Stromal cell of bone marrow (primary cell): ENCODE results near the gene IL4R.
A peak's percentile ranks its signal among the peaks of the same experiment; 100 is the strongest.
"Not testable (repeated sequence)": the region's sequence is repeated elsewhere in the genome, so short reads cannot be mapped to it uniquely, and the experiment has no call there.

Experiments
- DNase-seq: peaks from one replicate; pipeline ENCODE4 v3.0.0-alpha.2; 2012; ENCODE audit warnings: low read depth

Gene IL4R

DNA sequence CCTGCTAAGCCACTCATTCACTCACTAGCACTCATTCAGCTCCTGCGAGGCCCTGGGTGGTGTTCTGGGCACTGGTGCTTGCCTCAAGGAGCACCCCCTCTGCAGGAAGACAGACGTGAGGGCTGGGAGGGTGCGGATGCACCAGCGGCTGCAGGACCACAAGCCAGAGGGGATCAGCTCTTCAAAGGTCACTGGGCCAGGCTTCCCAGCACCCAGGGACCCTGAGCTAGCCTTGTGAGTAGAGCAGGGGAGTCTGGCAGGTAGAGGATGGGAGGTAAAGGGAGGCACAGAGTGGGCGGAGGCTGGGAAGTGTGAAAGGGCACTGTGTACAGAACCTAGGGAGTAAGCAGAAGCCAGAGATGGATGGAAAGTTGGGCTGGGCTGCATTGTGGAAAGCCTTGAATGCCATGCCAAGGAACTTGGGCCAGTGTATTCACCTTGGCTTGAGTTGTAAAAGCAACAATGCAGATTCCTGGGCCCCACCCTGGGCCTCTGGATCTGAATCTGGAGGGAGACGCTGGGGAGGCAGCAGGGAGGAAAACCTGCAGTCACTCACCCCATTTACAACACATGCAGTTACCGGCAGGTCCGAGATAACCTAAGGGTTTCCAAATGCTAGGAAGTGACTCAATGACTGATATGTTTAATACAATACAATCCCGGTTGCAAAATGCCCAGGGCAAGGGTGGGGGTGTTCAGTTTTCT, 1.7 kb downstream of the IL4R start:
- DNase-seq: no peak

DNA sequence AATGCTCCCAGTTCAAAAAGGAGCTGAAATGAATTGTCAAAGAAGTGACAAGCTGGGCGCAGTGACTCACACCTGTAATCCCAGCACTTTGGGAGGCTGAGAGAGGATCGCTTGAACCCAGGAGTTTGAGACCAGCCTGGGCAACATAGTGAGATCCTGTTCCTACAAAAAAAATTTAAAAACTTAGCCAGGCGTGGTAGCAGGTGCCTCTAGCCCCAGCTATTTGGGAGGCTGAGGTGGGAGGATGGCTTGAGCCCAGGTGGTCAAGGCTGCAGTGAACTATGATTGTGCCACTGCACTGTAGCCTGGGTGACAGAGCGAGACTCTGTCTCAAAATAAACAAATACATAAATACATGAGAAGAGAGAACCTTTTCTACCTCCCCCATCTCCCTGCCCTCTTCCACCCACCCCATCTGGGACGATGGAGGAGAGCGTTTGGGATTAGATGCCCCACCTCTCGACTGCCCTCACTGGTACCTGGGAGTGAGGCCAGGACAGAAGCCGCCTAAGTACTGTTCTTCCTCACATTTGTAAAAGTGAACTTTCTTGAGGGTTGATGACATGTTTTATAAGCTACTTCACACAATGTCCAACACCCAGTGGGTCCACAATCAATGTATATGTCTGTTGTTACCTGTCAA, 2.4 kb downstream of the IL4R start:
- no peak for DNase-seq

DNA sequence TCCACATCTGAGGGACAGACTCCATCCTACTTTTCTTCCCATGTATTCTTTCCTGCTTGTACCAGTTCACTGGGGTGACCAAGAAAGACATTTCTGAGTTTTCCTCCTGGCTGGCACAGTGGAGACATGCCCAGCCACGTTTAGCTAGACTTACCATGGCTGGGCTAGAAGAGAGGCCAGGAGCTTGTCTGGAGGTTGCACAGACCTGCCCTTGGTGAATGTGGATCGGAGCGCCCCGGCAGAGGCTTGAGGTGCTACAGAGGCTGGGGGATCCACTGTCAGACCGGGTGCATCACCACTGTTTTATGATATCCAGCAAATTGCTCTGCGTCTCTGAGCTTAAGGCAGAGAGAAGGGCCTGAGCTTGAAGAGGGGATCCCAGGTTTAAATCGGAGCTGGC, 3.5 kb downstream of the IL4R start:
- DNase-seq: no peak

DNA sequence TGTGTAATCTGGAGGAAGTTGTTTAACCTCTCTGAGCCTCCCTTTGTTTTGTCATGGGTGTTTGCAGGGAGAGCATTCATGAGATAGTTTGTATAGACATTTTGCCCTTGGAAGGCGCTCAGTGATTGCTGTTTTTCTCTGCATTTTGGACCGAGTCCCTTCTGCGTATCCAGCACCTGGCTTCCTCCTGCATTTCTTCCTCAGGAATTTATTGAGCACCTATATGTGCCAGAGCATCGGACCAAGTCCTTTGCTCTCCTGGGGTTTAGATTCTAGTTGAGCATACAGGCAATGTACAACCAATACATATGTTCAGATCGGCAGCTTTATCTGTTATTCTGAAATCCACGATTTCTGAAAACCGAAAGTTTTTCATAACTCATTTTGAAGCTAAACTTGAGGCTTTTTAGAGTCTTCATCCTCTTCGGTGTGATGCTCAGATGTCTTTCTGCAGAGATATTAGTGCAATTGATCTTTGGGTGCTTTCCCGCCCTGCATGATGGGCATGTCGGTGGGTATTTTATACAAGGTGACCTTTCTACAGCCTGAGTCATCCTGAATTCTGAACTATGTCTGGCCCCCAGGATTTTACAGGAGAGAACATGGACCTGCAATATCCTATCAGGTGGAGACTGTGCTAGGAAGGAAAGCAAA, 4.1 kb downstream of the IL4R start:
- DNase-seq: no peak

DNA sequence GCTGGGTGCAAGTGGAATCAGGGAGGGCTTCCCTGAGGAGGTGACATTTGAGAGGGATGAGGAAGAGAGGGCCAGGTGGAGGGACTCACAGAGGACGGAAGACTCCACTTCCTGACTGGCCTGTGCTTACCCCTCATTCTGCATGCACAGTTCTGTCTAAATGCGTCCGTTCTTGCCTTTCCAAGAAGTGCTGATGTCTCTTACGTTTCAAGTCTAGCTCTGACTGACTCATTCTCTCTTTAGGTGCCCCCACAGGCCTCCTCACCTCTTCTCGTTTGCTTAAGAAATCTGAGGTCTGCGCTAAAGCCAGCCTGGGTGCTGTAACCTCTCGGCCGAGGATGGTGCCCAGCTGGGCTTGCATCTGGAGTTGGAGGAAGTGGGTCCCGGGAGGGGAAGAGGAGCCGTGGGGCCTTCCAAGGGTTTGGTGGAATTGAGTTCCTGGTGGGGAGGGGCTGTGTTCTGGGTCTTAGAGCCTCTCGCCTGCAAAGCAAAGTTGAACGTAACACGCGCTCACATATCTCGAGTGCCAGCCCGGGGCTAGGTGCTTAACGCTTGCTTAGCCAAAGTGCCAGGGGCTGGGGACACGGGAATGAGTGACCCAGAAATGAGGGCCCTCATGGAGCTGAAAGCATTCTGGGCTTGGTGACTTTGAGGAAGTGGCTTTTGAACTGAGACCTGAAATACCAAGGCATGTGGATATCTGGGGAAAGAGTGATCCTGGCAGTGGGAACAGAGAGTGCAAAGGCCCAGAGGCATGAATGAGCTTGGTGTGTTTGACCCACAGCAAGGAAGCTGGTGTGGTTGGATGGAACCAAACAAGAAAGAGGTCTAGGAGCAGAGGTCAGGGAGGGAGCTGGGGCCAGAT, 4.8 kb downstream of the IL4R start:
- no peak for DNase-seq

DNA sequence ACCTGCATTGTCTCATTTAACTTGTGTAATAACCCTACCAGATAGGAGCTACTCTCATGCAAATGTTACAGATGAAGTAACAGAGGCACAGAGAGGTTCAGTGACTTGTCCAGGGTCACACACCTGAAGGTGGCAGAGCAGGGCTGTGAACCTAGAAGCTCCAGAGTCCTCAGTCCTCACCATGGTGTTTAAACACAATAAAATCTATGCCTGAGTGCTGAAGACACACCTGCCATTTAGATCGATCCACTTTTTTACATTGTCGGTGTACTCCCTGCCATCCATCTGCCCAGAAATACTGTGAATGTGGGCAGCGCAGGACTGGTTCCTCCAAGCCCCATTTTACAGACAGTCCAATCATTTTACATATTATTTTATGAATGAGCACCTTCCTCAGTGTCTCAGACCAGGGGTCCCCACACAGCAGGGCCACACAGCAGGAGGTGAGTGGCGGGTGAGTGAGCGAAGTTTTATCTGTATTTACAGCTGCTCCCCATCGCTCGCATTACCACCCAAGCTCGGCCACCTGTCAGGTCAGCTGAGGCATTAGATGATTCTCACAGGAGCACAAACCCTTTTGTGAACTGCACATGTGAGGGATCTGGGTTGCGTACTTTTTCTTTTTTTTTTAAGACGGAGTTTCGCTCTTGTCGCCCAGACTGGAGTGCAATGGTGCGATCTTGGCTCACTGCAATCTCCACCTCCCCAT, 5.6 kb downstream of the IL4R start:
- DNase-seq: no peak

DNA sequence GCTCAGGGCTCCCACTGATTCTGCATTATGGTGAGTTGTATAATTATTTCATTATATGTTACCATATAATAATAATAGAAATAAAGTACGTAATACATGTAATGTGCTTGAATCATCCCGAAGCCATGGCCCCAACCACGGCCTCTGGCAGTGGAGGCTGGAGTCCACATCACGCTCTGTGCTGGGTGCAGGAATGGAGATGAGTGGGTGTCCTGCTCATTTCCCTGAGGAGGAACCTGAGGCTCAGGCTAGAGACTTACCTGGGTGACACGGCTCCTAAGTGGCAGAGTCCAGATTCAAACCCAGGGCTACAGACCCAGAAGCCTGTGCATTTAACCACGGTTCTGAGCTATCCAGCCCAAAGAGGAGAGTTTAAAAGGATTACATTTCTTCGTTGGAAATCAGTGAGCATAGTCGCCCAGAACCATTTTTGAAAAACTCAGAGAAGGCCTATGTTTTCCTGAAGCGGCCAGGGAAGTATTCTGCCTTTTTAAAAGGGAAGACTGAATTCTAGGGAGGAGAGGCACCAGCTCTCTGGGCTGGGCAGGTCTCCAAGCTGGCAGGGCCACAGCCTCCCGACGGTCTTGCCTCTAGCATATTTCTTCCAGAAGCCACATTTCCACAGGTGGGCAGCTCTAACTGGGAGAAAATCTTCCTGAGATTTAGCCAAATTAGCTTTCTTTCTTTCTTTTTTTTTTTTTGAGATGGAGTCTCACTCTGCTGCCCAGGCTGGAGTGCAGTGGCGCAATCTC, 6.7 kb downstream of the IL4R start:
- DNase-seq: no peak

DNA sequence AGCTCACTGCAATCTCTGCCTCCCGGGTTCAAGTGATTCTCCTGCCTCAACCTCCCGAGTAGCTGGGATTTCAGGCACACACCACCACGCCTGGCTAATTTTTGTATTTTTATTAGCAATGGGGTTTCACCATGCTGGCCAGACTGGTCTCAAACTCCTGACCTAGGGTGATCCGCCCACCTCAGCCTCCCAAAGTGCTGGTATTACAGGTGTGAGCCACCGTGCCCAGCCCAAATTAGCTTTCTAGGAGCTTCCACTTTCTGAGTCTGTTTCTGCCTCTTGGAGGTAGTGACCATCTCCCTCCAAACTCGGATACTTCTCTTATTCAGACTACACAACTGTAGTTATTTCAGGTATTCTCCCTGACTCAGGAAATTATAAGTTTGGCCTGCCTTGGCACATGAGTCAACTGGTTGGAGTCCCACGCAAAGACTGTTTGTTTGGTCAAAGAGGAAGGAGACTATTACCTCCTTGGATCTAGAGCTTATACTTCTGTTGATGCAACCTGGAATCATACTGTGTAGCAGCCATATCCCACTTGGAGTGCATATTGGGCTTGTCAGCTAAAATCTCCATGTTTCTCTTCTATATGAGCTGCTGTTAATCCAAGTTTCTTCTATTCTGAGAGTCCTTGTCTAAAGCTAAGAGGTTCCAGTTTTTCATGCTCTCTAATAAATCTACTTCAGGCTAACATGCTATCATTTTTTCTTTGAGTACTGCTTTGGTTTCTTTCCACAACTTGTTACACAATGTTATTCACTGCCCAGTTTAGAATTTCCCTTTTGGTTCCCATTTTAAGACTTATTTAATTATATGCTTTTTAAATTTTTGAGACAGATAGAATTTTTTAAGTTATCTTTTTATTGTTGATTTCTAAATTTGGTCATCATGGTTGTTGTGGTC, 7.5 kb downstream of the IL4R start:
- no peak for DNase-seq

DNA sequence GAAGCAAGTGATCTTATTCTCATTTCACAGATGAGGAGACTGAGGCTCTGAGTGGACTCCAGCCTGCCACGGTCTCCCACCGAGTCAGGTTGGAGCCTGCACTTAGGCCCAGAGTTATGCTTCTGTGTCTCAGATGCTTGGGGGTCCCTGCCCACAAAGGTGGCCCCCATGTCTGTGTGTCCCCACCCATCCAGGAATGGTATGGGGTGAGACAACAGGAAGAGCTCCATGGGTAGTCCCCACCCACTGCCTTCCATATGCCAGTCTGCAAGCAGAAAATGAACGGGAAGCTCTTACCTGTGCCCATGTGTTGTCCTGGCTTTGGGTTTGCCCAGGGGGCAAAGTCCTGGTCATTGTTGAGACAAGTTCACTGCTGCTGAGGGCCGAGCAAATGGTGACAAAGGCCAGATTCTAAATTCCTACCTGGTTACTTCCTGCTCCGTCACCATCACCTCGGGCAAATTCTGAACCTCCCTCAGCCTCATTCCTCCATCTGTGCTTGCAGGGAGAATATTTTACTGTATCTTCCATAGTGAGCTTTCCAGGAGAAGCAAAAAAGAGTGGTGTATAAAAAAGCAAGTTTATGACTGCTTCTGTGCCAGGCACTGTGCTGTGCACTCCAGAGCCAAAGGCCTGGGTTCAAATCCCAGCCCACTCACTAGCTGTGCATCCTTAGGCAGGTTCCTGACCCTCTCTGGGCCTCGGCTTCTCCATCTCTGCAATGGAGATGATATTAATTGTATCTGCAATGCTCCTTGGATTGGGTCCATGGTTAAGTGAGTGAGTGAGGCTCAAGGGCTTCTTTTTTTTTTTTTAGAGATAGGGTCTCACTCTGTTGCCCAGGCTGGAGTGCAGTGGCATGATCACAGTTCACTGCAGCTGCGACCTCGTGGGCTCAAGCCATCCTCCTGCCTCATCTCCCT, 9.3 kb downstream of the IL4R start:
- DNase-seq: no peak

DNA sequence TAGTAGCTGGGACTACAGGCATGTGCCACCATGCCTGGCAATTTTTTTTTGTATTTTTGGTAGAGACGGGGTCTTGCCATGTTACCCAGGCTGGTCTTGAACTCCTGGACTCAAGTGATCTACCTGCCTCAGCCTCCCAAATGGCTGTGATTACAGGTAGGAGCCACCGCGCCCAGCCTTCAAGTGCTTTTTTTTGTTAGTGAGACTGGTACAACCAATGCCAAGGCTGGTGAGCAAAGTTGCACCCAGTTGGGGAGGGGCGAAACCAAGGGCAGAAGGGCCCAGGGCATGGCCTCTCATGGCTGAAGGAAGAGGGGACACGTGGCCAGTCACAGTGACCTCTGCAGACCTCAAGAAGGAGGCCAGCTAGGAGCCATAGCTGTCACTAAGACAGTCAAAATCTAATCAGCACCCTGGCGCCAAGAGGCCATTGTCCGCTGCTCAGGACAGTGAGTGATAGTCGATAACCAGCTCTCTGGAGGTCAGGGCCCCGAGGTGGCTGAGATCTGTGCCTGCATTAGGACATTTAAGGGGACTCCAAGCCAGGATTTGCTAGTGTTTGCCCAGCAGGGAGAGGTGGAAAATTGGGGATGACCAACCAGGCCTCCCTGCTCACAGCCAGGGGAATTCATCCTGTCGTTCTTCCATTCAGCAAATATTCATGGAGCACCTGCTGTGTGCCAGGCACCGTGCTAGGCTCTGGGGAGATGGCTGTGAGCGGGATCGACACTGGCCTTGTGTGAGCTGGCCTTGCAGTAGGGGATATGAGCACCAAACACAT, 10.2 kb downstream of the IL4R start:
- DNase-seq: no peak

DNA sequence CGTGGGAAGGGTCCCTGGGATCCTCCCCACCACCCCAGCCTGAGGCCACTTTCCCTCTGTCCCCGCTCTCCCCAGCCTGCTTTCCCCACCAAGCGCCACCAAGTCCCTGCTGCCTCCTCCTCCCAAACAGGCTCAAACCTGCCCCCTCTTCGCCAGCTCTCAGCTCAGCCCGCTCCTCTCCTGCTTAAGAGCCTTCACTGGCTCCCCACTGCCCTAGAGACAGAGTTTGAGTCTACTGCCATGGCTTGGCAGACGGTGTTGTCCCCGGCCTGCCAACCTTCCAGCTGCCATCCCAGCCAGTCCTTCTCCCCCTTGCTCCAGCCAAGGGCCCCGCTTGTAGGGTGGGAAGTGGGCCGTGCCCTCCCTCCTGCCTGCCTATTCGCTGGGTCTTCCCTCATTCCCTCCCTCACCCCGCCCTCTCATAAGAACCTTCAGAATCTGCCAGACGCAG, 11.1 kb downstream of the IL4R start:
- DNase-seq: no peak

DNA sequence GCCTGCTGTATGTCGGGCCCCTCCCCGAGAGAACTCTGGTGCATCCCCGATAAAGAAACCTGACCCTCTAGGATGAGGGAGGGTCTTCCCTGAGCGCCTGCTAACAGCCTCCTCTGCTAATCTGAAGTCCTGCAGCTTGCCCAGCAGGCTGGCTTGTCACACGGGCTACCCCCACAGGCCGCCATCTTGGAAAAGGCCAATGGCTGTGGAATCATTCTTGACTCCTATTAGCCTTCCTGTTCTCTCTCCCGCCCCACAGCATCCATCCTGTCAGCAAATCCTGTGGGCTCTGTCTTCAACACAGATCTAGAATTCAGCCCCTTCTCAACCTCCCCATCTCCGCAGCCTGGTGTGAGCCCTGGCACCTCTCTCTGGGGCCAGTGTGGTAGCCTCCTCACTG, 12.0 kb downstream of the IL4R start:
- DNase-seq: no peak

DNA sequence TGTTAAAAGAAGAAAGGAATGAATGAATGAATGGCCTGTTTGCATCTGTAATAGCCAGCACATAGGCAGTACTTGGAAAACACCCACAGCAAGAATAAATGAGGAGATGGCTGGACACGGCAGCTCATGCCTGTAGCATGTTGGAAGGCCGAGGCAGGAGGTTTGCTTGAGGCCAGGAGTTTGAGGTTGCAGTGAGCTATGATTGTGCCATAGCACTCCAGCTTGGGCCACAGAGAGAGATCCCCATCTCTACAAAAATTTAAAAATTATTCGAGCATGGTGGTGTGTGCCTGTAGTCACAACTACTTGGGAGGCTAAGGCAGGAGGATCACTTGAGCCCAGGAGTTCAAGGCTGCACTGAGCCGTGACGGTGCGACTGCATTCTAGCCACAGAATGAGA, 12.5 kb downstream of the IL4R start:
- DNase-seq: no peak

DNA sequence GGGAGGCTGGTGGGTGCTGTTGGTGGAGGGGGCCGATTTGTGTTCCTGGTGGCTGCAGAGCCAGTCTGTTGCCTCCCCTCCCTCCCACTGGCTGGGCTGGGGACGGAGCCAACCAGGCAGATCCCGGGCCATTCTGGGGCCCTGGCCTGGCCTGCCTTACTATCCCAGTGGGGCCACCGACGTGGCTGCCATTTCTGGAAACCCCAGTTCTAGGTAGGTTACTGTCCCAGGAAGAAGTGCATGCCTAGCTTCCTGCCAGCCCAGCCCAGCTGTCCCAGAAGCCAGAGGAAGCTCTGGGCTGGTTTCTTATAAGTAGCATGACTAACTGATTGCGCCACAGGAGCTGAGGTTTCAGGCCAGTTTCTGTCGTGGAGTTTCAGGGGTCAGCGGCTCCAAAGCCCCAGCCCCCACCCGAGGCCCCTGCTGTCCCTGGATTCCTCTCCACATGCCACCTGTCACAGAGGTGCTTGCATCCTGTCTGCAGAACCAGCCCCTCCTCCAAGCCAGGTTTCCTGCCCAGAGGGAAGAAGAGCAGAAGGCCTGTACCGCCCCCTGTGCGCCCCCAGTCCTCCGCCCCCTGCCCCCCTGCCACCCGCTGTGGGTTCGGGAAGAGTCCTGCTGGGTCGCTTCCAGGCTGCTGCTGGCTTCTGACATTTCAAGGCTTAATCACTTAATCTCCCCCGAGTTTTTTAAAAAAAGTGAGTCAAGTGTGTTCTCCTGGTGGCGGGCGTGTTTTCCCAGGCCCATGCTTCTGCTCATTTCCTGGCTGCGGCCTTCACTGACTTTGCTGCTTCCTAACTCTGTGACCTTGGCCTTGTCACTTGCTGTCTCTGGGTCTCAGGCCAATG, 13.2 kb downstream of the IL4R start:
- peak; percentile 96 for DNase-seq

DNA sequence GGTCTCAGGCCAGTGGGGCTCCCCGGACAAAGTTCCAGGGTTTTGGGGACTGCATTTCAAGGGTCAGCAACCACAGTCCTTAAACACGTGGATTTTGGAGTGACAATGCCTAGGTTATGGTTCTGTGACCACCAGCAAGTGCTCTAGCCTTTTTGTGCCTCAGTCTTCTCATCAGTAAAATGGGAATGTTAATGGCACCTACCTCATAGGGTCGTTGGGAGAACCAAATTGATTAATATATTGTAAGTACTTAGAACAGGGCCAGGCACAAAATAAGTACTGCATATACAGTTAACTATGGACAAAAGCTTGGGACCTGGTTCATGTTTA, 13.8 kb downstream of the IL4R start:
- no peak for DNase-seq

DNA sequence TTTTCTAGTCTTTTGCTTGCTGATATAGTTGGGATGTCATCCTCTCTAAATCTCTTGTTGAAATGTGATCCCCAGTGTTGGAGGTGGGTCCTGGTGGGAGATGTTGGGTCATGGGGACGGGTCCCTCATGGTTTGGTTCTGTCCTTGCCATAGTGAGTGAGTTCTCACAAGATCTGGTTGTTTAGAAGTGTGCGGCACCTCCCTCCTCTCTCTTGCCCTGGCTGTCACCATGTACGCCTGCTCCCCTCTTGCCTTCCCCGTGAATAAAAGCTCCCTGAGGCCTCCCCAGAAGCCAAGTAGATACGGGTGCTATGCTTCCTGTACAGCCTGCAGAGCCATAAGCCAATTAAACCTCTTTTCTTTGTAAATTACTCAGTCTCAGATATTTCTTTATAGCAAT, 15.2 kb downstream of the IL4R start:
- DNase-seq: no peak

DNA sequence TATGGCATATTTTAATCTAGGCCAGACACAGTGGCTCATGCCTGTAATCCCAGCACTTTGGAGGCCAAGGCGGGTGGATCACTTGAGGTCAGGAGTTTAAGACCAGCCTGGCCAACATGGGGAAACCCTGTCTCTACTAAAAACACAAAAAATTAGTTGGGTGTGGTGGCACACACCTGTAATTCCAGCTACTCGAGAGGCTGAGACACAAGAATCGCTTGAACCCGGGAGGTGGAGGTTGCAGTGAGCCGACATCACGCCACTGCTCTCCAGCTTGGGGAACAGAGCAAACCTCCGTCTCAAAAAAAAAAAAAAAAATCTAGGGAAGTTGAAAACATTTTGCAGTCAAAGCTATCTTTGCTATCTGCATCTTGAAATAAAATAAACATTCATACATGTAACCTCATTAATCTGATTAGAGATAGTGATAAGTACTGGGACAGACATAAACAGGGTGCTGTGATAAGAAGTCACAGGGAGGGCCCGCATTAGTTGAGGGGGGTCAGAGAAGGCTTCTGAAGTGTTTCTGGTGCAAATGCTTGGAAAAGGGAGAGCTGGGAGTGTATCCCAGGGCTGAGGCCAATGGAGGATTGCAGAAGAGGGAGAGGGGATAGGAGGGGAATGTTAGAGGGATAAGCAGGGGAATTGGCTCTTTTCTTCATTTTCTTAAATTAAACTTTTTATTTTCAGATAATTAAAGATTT, 15.8 kb downstream of the IL4R start:
- not testable (repeated sequence) for DNase-seq
